Natural killer cell (primary cell): ENCODE results near the gene SEMA3A. TPM values are rescaled to one million over a fixed set of nuclear protein-coding genes. Genes with fewer than 3 reads are reported as not detected.

Experiments
- ATAC-seq, 3 donors: fragments of 150-1000 bp in 2 of 3; fragments of 200-7000 bp in 1 of 3; cut with Tn5 transposase; 1 replicate in 1 of 3; 2 replicates in 2 of 3; pipeline ENCODE4 v1.10.0; 2021; ENCODE audit warnings: mild to moderate bottlenecking in 2 of 3, moderate library complexity in 2 of 3
- DNase-seq, 2 donors: peaks; one replicate each; pipeline versions ENCODE4 v3.0.0 to v3.0.0-alpha.2; 2013 to 2021; ENCODE audit warnings: mixed read lengths in 1 of 2
- H3K27ac ChIP-seq: one replicate; pipeline ENCODE4 v1.5.1; 2013; ENCODE audit warnings: mild to moderate bottlenecking, low read length
- H3K27me3 ChIP-seq: one replicate; pipeline ENCODE4 v1.6.1; 2013; ENCODE audit warnings: low read length; ENCODE audit not compliant: control insufficient read depth, insufficient read depth
- H3K36me3 ChIP-seq: one replicate; pipeline ENCODE4 v1.6.1; 2013; ENCODE audit warnings: low read length; ENCODE audit not compliant: control insufficient read depth, insufficient read depth
- H3K4me1 ChIP-seq: one replicate; pipeline ENCODE4 v1.6.1; 2013; ENCODE audit warnings: low read length; ENCODE audit not compliant: control insufficient read depth, insufficient read depth
- H3K4me3 ChIP-seq: one replicate; pipeline ENCODE4 v1.5.1; 2013; ENCODE audit warnings: low read length
- H3K9me3 ChIP-seq: one replicate; pipeline ENCODE4 v1.6.1; 2013; ENCODE audit warnings: low read length; ENCODE audit not compliant: control insufficient read depth, insufficient read depth
- H3K27ac Mint-ChIP-seq, 2 donors: one replicate each; pipeline ENCODE4 v1.8.0; 2022; ENCODE audit warnings: mild to moderate bottlenecking in 2 of 2, mixed read lengths in 2 of 2, moderate library complexity in 1 of 2
- H3K27me3 Mint-ChIP-seq, 2 donors: one replicate each; pipeline ENCODE4 v1.8.0; 2022; ENCODE audit warnings: low read depth in 2 of 2, mixed read lengths in 2 of 2
- H3K36me3 Mint-ChIP-seq: one replicate; pipeline ENCODE4 v1.8.0; 2022; ENCODE audit warnings: mixed read lengths
- H3K4me1 Mint-ChIP-seq, 2 donors: one replicate each; pipeline ENCODE4 v1.8.0; 2022; ENCODE audit warnings: mixed read lengths in 2 of 2
- H3K4me3 Mint-ChIP-seq: one replicate; pipeline ENCODE4 v1.8.0; 2022; ENCODE audit warnings: mild to moderate bottlenecking, moderate library complexity, mixed read lengths
- H3K9me3 Mint-ChIP-seq, 2 donors: one replicate each; pipeline ENCODE4 v1.8.0; 2022; ENCODE audit warnings: mixed read lengths in 2 of 2
- WGBS: methylation state at CpG from one replicate; pipeline ENCODE4 v1.1.7; 2013; ENCODE audit warnings: missing lambda C conversion rate; ENCODE audit not compliant: insufficient coverage; 5-methylcytosine and 5-hydroxymethylcytosine counted together
- intact Hi-C: fragments of 100-400 bp; cut with micrococcal nuclease; formaldehyde crosslinking; loops from one replicate; pipeline ENCODE4 v1.14.2; 2022
- total RNA-seq, 4 donors: library from RNA; stranded (reverse); fragments of 120-200 nt in 1 of 4; gene quantifications; one replicate each; pipeline versions ENCODE4 v1.2.3 to v1.2.4, GENCODE V29; 2013 to 2022
- TF ChIP-seq, protein P1 (sequence below): fragments of 200-600 bp; IDR thresholded peaks from one replicate; pipeline ENCODE4 v1.8.0; 2022; ENCODE audit warnings: antibody characterized with exemption

SEMA3A gene
- total RNA-seq, 3 donors from 2014 or later (not counting 1 experiment from before 2014, with no cell fraction given): 0.13 to 0.21 TPM; not detected in 1

DNA sequence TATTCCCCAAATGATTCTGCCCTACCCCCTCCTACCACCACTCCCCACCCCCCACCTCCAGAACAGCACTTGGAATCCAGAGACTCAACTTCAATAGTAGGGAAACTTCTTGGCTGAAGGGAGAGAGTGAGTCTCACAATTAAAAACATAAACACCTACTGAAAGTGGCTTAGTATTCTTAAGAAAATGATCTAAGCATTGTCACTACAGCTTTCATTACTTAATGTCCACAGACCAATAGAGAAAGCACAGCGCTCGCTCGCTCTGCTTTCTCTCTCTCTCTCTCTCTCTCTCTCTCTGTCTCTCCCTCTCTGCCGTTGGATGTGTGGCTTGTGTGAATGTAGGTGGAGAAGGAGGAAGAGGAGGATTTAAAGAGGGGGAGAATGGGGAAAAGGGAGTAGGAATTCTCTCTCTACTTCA, 1.5 kb upstream of the SEMA3A start:
- H3K4me3 Mint-ChIP-seq: no peak overlapping the region
- peaks cover 15 to 17% of the 10 kb centered on the region in 2 donors for H3K4me1 Mint-ChIP-seq
- WGBS: 89% methylated on average over 3 of the region's 4 CpGs
- no peaks in the 10 kb centered on the region for H3K27me3 Mint-ChIP-seq
- Histone ChIP-seq H3K27me3 (no peaks in the 10 kb centered on the region), H3K9me3 (no peaks in the 10 kb centered on the region), H3K36me3 (no peaks in the 10 kb centered on the region), H3K27ac (no peak overlapping the region), H3K4me1 (no peaks in the 10 kb centered on the region), H3K4me3 (no peak overlapping the region)
- peaks cover 0 to 2% of the 10 kb centered on the region in 2 donors for H3K9me3 Mint-ChIP-seq
- DNase-seq: no peak
- no peak overlapping the region for H3K27ac Mint-ChIP-seq
- no peaks in the 10 kb centered on the region for H3K36me3 Mint-ChIP-seq
- TF ChIP-seq, protein P1, sequence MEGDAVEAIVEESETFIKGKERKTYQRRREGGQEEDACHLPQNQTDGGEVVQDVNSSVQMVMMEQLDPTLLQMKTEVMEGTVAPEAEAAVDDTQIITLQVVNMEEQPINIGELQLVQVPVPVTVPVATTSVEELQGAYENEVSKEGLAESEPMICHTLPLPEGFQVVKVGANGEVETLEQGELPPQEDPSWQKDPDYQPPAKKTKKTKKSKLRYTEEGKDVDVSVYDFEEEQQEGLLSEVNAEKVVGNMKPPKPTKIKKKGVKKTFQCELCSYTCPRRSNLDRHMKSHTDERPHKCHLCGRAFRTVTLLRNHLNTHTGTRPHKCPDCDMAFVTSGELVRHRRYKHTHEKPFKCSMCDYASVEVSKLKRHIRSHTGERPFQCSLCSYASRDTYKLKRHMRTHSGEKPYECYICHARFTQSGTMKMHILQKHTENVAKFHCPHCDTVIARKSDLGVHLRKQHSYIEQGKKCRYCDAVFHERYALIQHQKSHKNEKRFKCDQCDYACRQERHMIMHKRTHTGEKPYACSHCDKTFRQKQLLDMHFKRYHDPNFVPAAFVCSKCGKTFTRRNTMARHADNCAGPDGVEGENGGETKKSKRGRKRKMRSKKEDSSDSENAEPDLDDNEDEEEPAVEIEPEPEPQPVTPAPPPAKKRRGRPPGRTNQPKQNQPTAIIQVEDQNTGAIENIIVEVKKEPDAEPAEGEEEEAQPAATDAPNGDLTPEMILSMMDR: no peak
- ATAC-seq: no peak
- intact Hi-C loops: no loop called here

DNA sequence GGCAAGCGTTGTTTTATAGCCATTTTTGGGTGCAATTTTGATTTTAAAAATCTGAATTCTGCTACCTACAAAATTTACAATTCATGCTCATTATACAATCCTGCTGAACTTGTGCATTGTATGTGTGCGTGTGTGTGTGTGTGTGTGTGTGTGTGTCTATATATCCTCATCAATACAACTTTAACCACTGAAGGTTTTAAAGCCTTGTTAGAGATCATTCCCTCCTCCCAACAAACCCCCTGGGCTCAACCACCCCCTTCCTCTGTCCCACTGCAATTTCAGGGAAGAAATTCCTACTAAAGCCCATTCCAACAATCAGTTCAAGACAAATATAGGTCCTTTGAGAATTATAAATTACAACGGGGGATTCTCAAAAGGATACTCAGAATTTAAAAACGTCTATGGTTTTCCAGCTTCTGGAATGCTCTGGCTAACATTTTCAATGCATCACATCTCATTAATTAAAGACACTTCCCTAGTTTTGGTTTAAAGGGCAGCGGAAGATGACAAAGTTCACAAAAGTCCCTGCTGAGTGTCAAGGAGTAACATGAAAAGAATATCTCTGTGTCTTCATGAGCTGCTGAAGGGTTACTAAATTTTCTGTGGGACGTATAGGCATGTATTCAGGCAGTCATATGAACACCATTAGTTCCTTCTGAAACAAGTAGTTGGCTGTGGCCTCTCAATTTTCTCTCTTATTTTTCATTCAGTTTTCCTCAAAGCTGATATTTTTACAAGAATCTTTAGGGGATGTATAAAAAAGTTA, 889 bp upstream of the SEMA3A start:
- Histone ChIP-seq H3K27ac (no peak overlapping the region), H3K4me1 (no peaks in the 10 kb centered on the region), H3K4me3 (peak overlapping the region; percentile 29), H3K36me3 (no peaks in the 10 kb centered on the region), H3K27me3 (no peaks in the 10 kb centered on the region), H3K9me3 (no peaks in the 10 kb centered on the region)
- no peaks in the 10 kb centered on the region for H3K36me3 Mint-ChIP-seq
- H3K4me3 Mint-ChIP-seq: peak overlapping the region; percentile 93
- peaks cover 15 to 17% of the 10 kb centered on the region in 2 donors for H3K4me1 Mint-ChIP-seq
- H3K9me3 Mint-ChIP-seq: peaks cover 0 to 2% of the 10 kb centered on the region in 2 donors
- WGBS: 61% methylated on average over 5 of the region's 6 CpGs
- intact Hi-C loops: no loop called here
- TF ChIP-seq, protein P1: no peak
- no peaks in the 10 kb centered on the region for H3K27me3 Mint-ChIP-seq
- peak overlapping the region in 1 of 2 donors; percentile 71 for H3K27ac Mint-ChIP-seq
- ATAC-seq (no peak), DNase-seq (no peak)

DNA sequence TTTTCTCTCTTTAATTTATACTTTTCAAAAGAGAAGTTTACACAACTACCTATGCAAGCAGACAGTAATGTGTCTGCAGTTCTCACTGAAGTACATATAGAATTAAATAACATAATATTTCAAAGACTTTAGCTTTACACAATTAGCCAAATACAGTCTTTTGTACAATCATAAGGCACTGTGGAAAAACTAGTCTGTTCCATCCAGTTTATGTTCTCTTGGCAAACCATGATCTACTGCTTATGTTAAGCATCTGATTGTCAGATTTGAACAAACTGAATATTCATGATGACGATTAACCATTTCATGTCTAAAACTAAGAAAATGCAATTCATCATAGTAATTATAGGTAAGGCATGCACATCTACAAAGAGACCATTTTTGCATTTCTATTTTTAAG, 842 bp downstream of the SEMA3A start:
- Mint-ChIP-seq H3K27ac (no peak overlapping the region), H3K36me3 (no peaks in the 10 kb centered on the region), H3K4me3 (peak overlapping the region; percentile 13), H3K9me3 (no peaks in the 10 kb centered on the region), H3K4me1 (peaks cover 15 to 17% of the 10 kb centered on the region in 2 donors), H3K27me3 (no peaks in the 10 kb centered on the region)
- no peaks in the 10 kb centered on the region for H3K27me3 ChIP-seq
- H3K27ac ChIP-seq: no peak overlapping the region
- DNase-seq (no peak), ATAC-seq (no peak)
- no CpG with 5 or more reads among the region's 1 CpG for WGBS
- H3K4me3 ChIP-seq: no peak overlapping the region
- TF ChIP-seq, protein P1: no peak
- no peaks in the 10 kb centered on the region for H3K36me3 ChIP-seq
- H3K9me3 ChIP-seq: no peaks in the 10 kb centered on the region
- no peaks in the 10 kb centered on the region for H3K4me1 ChIP-seq
- intact Hi-C loops: no loop called here
